Measurements from ENCODE around the gene HBP1. TPM values are rescaled to one million over a fixed set of nuclear protein-coding genes. Genes with fewer than 3 reads are reported as not detected.

The HBP1 gene
- total RNA-seq, 1 donor from 2014 or later: 50.9 TPM

- no peak for DNase-seq (ENCODE audit: low spot score)
- H3K27me3 Mint-ChIP-seq (ENCODE audit: unreplicated experiment): peaks cover 5% of the 10 kb centered on the region
- no peaks in the 10 kb centered on the region for H3K36me3 Mint-ChIP-seq (ENCODE audit: low read depth, unreplicated experiment)
- no peak for TF ChIP-seq CTCF (IDR thresholded peaks at IDR 0.05; ENCODE audit: unreplicated experiment)
- no peaks in the 10 kb centered on the region for H3K4me1 Mint-ChIP-seq (ENCODE audit: unreplicated experiment)
- no peak overlapping the region for H3K27ac Mint-ChIP-seq (ENCODE audit: unreplicated experiment)
- H3K9me3 Mint-ChIP-seq (ENCODE audit: unreplicated experiment): no peaks in the 10 kb centered on the region
- no peak overlapping the region for H3K4me3 Mint-ChIP-seq (ENCODE audit: unreplicated experiment)
These were observed 43.3 kb upstream of the HBP1 start for GRCh38 chr7:107125475-107125874.

- DNase-seq (ENCODE audit: low spot score): no peak
- H3K9me3 Mint-ChIP-seq (ENCODE audit: unreplicated experiment): no peaks in the 10 kb centered on the region
These were observed 40.6 kb upstream of the HBP1 start for GRCh38 chr7:107128217-107128616.

GRCh38 chr7:107128748-107129147, 40.1 kb upstream of the HBP1 start:
- TF ChIP-seq CTCF (IDR thresholded peaks at IDR 0.05; ENCODE audit: unreplicated experiment): no peak
- no peaks in the 10 kb centered on the region for H3K4me1 Mint-ChIP-seq (ENCODE audit: unreplicated experiment)
- H3K9me3 Mint-ChIP-seq (ENCODE audit: unreplicated experiment): no peaks in the 10 kb centered on the region
- no peaks in the 10 kb centered on the region for H3K36me3 Mint-ChIP-seq (ENCODE audit: low read depth, unreplicated experiment)
- H3K27ac Mint-ChIP-seq (ENCODE audit: unreplicated experiment): no peak overlapping the region
- no peak for DNase-seq (ENCODE audit: low spot score)
- H3K27me3 Mint-ChIP-seq (ENCODE audit: unreplicated experiment): peaks cover 5% of the 10 kb centered on the region
- no peak overlapping the region for H3K4me3 Mint-ChIP-seq (ENCODE audit: unreplicated experiment)

More at GRCh38 chr7:107128217-107128616, 40.6 kb upstream of the HBP1 start:
- H3K27me3 Mint-ChIP-seq (ENCODE audit: unreplicated experiment): peaks cover 5% of the 10 kb centered on the region
- H3K27ac Mint-ChIP-seq (ENCODE audit: unreplicated experiment): no peak overlapping the region
- no peaks in the 10 kb centered on the region for H3K4me1 Mint-ChIP-seq (ENCODE audit: unreplicated experiment)
- no peaks in the 10 kb centered on the region for H3K36me3 Mint-ChIP-seq (ENCODE audit: low read depth, unreplicated experiment)
- H3K4me3 Mint-ChIP-seq (ENCODE audit: unreplicated experiment): no peak overlapping the region
- TF ChIP-seq CTCF (IDR thresholded peaks at IDR 0.05; ENCODE audit: unreplicated experiment): no peak

GRCh38 chr7:107130487-107131220, 38.1 kb upstream of the HBP1 start:
- peaks cover 3% of the 10 kb centered on the region for H3K27me3 Mint-ChIP-seq (ENCODE audit: unreplicated experiment)
- H3K4me1 Mint-ChIP-seq (ENCODE audit: unreplicated experiment): no peaks in the 10 kb centered on the region
- no peak overlapping the region for H3K4me3 Mint-ChIP-seq (ENCODE audit: unreplicated experiment)
- no peak for TF ChIP-seq CTCF (IDR thresholded peaks at IDR 0.05; ENCODE audit: unreplicated experiment)
- no peaks in the 10 kb centered on the region for H3K9me3 Mint-ChIP-seq (ENCODE audit: unreplicated experiment)
- no peak for DNase-seq (ENCODE audit: low spot score)
- no peak overlapping the region for H3K27ac Mint-ChIP-seq (ENCODE audit: unreplicated experiment)
- no peaks in the 10 kb centered on the region for H3K36me3 Mint-ChIP-seq (ENCODE audit: low read depth, unreplicated experiment)

GRCh38 chr7:107133396-107133795, 35.4 kb upstream of the HBP1 start:
- Mint-ChIP-seq H3K27ac (ENCODE audit: unreplicated experiment) (no peak overlapping the region), H3K9me3 (ENCODE audit: unreplicated experiment) (no peaks in the 10 kb centered on the region), H3K4me3 (ENCODE audit: unreplicated experiment) (no peak overlapping the region), H3K27me3 (ENCODE audit: unreplicated experiment) (no peaks in the 10 kb centered on the region), H3K36me3 (ENCODE audit: low read depth, unreplicated experiment) (no peaks in the 10 kb centered on the region), H3K4me1 (ENCODE audit: unreplicated experiment) (no peaks in the 10 kb centered on the region)
- no peak for DNase-seq (ENCODE audit: low spot score)
- TF ChIP-seq CTCF (IDR thresholded peaks at IDR 0.05; ENCODE audit: unreplicated experiment): no peak

All from endothelial cell (in vitro differentiated cells).